Progenitor cell of endocrine pancreas (in vitro differentiated cells): ENCODE results near the gene BTRC. TPM values are rescaled to one million over a fixed set of nuclear protein-coding genes. Genes with fewer than 3 reads are reported as not detected.

Experiments
- DNase-seq: peaks from one replicate; pipeline ENCODE4 v3.0.0; 2021; ENCODE audit warnings: low spot score; ENCODE audit not compliant: unreplicated experiment
- H3K27ac Mint-ChIP-seq: 2 replicates; pipeline ENCODE4 v1.8.0; 2021; ENCODE audit warnings: mild to moderate bottlenecking, moderate library complexity, mixed read lengths
- H3K27me3 Mint-ChIP-seq: 2 replicates; pipeline ENCODE4 v1.8.0; 2021; ENCODE audit warnings: mixed read lengths
- H3K36me3 Mint-ChIP-seq: 2 replicates; pipeline ENCODE4 v1.8.0; 2022; ENCODE audit warnings: mixed read lengths; ENCODE audit not compliant: insufficient read depth
- H3K4me1 Mint-ChIP-seq: 2 replicates; pipeline ENCODE4 v1.8.0; 2021; ENCODE audit warnings: low read depth, mixed read lengths
- H3K4me3 Mint-ChIP-seq: 2 replicates; pipeline ENCODE4 v1.8.0; 2021; ENCODE audit warnings: low read depth, mild to moderate bottlenecking, moderate library complexity, mixed read lengths
- H3K9me3 Mint-ChIP-seq: 2 replicates; pipeline ENCODE4 v1.8.0; 2021; ENCODE audit warnings: low read depth, mixed read lengths
- total RNA-seq: library from RNA; stranded (reverse); gene quantifications from 2 replicates; pipeline ENCODE4 v1.2.1, GENCODE V29; 2021
- TF ChIP-seq, protein P1 (sequence below): fragments of 200-600 bp; sonication (generic); IDR thresholded peaks from one replicate; pipeline ENCODE4 v1.5.0; 2021; ENCODE audit warnings: antibody characterized with exemption, mild to moderate bottlenecking; ENCODE audit not compliant: unreplicated experiment

BTRC gene
- total RNA-seq, 1 donor from 2014 or later = 46.5 TPM

DNA sequence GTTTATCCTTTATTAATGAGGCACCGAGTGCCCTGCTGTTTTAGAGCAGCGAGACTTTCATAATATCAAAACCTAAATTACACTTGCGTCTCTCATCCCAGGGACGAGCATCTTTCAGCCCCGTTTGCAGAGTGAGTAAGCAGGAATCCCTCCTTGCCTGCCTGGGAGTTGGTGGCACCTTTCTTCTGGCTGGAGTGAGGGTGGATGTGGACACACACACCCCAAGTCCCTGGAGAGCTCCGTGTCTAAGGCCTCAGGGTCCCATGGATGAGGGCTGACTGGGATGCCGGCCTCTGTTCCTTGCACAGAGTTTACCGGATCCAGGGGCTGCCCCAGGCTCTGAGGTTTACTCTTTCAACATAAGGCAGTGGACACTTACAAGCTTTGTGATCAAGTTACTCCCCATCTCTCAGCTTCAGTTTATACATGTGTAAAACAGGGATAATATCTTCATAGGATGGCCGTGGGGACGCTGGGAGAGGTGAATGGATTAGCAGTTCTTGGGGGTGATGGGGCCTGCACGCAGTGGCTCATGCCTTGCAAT is 209.6 kb downstream of the BTRC start:
- TF ChIP-seq, protein P1, sequence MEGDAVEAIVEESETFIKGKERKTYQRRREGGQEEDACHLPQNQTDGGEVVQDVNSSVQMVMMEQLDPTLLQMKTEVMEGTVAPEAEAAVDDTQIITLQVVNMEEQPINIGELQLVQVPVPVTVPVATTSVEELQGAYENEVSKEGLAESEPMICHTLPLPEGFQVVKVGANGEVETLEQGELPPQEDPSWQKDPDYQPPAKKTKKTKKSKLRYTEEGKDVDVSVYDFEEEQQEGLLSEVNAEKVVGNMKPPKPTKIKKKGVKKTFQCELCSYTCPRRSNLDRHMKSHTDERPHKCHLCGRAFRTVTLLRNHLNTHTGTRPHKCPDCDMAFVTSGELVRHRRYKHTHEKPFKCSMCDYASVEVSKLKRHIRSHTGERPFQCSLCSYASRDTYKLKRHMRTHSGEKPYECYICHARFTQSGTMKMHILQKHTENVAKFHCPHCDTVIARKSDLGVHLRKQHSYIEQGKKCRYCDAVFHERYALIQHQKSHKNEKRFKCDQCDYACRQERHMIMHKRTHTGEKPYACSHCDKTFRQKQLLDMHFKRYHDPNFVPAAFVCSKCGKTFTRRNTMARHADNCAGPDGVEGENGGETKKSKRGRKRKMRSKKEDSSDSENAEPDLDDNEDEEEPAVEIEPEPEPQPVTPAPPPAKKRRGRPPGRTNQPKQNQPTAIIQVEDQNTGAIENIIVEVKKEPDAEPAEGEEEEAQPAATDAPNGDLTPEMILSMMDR = no peak
- H3K4me3 Mint-ChIP-seq = no peak overlapping the region
- no peaks in the 10 kb centered on the region for H3K9me3 Mint-ChIP-seq
- no peak overlapping the region for H3K27ac Mint-ChIP-seq
- peaks cover 7% of the 10 kb centered on the region for H3K4me1 Mint-ChIP-seq
- no peaks in the 10 kb centered on the region for H3K36me3 Mint-ChIP-seq
- peaks cover 50% of the 10 kb centered on the region for H3K27me3 Mint-ChIP-seq
- no peak for DNase-seq

DNA sequence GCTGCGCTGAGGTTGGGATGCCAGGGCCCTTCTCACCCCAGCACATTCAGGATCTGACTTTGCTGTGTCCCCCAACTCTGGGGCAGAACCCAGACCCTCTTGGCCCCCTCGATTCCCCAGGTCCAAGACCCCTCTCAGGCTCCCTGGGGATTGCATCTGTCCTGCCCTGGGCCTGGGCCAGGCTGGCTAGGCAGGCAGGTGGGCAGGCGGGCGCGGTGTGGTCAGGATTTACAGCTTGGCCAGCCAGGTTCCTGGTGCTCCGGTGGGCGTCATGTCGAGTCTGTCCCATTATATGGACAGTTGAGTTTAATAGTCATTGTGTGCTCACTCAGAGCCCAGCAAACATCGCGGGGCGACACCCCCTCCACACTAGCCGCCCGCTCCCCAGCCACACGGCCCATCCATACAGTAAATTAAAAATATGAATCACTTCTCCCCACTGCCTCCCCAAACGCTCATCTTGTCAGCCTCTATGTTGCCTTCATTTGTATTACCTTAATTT is 210.6 kb downstream of the BTRC start:
- Mint-ChIP-seq H3K27me3 (peaks cover 57% of the 10 kb centered on the region), H3K9me3 (no peaks in the 10 kb centered on the region), H3K27ac (no peak overlapping the region), H3K36me3 (no peaks in the 10 kb centered on the region), H3K4me1 (peaks cover 9% of the 10 kb centered on the region), H3K4me3 (no peak overlapping the region)
- TF ChIP-seq, protein P1 = no peak
- DNase-seq = no peak

DNA sequence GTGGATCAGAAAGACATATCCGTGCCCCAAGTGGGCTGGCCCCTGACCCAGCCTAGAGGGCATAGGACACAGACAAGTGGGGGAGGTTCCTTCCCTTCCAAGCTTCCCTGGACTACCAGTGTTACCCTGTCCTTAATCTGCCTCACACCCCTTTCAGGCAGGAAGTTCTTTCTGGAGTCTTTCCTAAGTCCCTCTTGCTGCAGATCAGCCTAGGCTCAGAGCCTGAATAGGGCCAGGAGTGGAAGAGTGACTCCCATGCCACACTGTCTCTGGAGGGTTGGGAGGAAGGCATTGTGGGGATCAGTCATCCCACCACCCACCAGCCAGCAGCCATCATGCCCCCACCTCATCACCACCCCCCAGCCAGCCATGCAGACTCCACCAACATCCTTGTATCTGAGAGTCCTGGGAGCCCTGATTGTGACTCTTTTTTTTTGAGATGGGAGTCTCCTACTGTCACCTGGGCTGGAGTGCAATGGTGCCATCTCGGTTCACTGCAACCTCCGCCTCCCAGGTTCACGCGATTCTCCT is 211.5 kb downstream of the BTRC start:
- peaks cover 62% of the 10 kb centered on the region for H3K27me3 Mint-ChIP-seq
- no peak overlapping the region for H3K27ac Mint-ChIP-seq
- no peak for DNase-seq

DNA sequence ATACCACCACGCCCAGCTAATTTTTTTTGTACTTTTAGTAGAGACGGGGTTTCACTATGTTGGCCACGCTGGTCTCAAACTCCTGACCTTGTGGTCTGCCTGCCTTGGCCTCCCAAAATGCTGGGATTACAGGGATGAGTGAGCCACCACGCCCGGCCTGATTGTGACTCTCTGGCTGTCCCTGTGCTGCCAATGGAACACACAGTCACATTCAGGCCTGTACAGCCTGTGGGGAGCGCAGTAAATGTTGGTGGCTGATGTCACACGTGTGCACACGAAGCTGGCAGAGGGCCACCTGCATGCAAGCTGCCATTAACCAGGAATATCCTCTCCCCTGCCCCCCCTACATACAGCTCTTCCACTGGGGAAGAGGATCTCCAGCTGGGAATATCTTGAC is 212.0 kb downstream of the BTRC start:
- H3K4me1 Mint-ChIP-seq = peaks cover 13% of the 10 kb centered on the region
- TF ChIP-seq, protein P1 = no peak
- H3K9me3 Mint-ChIP-seq = no peaks in the 10 kb centered on the region
- H3K27me3 Mint-ChIP-seq = peaks cover 67% of the 10 kb centered on the region
- H3K36me3 Mint-ChIP-seq = no peaks in the 10 kb centered on the region
- no peak overlapping the region for H3K4me3 Mint-ChIP-seq
- no peak for DNase-seq
- peak overlapping the region; percentile 85 for H3K27ac Mint-ChIP-seq

More for the DNA sequence above, 211.5 kb downstream of the BTRC start:
- TF ChIP-seq, protein P1 = no peak
- Mint-ChIP-seq H3K4me1 (peaks cover 13% of the 10 kb centered on the region), H3K4me3 (no peak overlapping the region), H3K9me3 (no peaks in the 10 kb centered on the region), H3K36me3 (no peaks in the 10 kb centered on the region)

DNA sequence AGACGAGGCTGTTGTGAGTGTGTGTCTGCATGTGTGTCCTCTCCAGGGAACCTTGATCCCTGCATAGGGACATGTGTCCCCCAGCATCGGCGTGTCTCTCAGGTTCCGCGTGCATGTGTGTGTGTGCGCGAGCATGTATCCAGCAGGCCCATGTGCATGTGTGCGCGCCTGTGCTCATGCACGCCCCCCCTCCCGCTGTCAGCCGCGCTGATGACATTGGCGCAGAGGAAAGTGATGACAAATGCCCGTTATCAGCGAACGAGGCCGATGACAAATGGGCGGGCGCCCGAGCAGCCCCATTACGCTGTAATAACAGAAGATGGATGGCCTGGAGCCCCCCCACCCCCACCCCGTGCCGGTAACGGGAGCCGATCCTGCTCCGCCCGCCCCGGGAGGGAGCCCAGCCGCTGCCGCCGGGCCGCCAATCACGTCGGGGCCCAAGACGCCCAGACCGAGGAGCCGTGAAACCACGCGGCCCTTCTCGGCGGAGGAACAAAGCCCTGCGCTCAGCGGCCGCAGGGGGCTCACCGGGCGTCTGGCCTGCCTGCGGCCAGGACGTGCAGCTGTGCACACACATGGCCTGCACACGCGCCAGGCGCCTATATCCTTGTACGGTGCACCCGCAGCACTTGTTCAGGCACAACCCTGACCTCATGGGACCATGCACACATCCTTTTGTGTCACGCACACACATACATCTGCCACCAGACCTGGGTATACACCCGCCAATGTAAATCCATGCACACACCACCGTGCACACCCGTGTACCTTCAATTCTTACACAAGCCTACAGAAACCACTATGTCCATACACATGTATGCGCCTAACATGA is 212.6 kb downstream of the BTRC start:
- TF ChIP-seq, protein P1 = peak; percentile 27
- peak; percentile 41 for DNase-seq
- Mint-ChIP-seq H3K9me3 (no peaks in the 10 kb centered on the region), H3K27me3 (peaks cover 74% of the 10 kb centered on the region), H3K27ac (peak overlapping the region; percentile 85), H3K4me3 (no peak overlapping the region), H3K36me3 (no peaks in the 10 kb centered on the region), H3K4me1 (peaks cover 13% of the 10 kb centered on the region)
